Liver (tissue), 3 donors: ENCODE results near the gene RFC2.
"Not testable (repeated sequence)": the region's sequence is repeated elsewhere in the genome, so short reads cannot be mapped to it uniquely, and the experiment has no call there.

Experiments
- ATF3 ChIP-seq: IDR thresholded peaks from 2 replicates; pipeline ENCODE4 v1.6.1; 2016; ENCODE audit warnings: antibody characterized with exemption
- CTCF ChIP-seq: fragments of 150-350 bp; IDR thresholded peaks from 2 replicates; pipeline ENCODE4 v1.5.1; 2017; ENCODE audit warnings: improper control_type of control experiment, low read depth, low read length; ENCODE audit not compliant: missing input control
- FOXA1 ChIP-seq: IDR thresholded peaks from 2 replicates; pipeline ENCODE4 v1.6.1; 2016; ENCODE audit warnings: antibody characterized with exemption
- GABPA ChIP-seq, 2 donors: IDR thresholded peaks in 1 of 2; conservative IDR thresholded peaks in 1 of 2; 2 replicates each; pipeline ENCODE4 v1.6.1; 2016; ENCODE audit warnings: antibody characterized with exemption in 2 of 2, mild to moderate bottlenecking in 1 of 2, moderate library complexity in 1 of 2
- HNF4G ChIP-seq: IDR thresholded peaks from 2 replicates; pipeline ENCODE4 v1.6.1; 2016; ENCODE audit warnings: antibody characterized with exemption
- JUND ChIP-seq, 2 donors: IDR thresholded peaks; 2 replicates each; pipeline ENCODE4 v1.6.1; 2016; ENCODE audit warnings: antibody characterized with exemption in 2 of 2
- RAD21 ChIP-seq, 2 donors: IDR thresholded peaks; 2 replicates each; pipeline ENCODE4 v1.6.1; 2016; ENCODE audit warnings: antibody characterized with exemption in 2 of 2, mild to moderate bottlenecking in 2 of 2
- REST ChIP-seq: IDR thresholded peaks from 2 replicates; pipeline ENCODE4 v1.6.1; 2016; ENCODE audit warnings: antibody characterized with exemption, mild to moderate bottlenecking
- RXRA ChIP-seq, 2 donors: IDR thresholded peaks; 2 replicates each; pipeline ENCODE4 v1.6.1; 2017 to 2018; ENCODE audit warnings: antibody characterized with exemption in 2 of 2, mild to moderate bottlenecking in 1 of 2
- SP1 ChIP-seq: IDR thresholded peaks from 2 replicates; pipeline ENCODE4 v1.6.1; 2018; ENCODE audit warnings: antibody characterized with exemption, mild to moderate bottlenecking
- TAF1 ChIP-seq: conservative IDR thresholded peaks from 2 replicates; pipeline ENCODE4 v1.6.1; 2016; ENCODE audit warnings: antibody characterized with exemption, mild to moderate bottlenecking
- YY1 ChIP-seq: IDR thresholded peaks from 2 replicates; pipeline ENCODE4 v1.6.1; 2016; ENCODE audit warnings: antibody characterized with exemption, mild to moderate bottlenecking
- TF ChIP-seq, protein P1 (sequence below): IDR thresholded peaks from 2 replicates; pipeline ENCODE4 v1.6.1; 2016; ENCODE audit warnings: antibody characterized with exemption
- donor health status: healthy.
- donor health status: healthy.

GRCh38 chr7:74195968-74196654 is 58.1 kb downstream of the RFC2 start:
- not testable (repeated sequence) for TF ChIP-seq CTCF; TAF1; REST; JUND (IDR thresholded peaks at IDR 0.05); HNF4G; RAD21 (IDR thresholded peaks at IDR 0.05); GABPA (IDR thresholded peaks at IDR 0.05 in 1 of 2, conservative IDR thresholded peaks at IDR 0.05 in 1 of 2); ATF3; FOXA1; SP1; RXRA (IDR thresholded peaks at IDR 0.05); YY1
- TF ChIP-seq, protein P1, sequence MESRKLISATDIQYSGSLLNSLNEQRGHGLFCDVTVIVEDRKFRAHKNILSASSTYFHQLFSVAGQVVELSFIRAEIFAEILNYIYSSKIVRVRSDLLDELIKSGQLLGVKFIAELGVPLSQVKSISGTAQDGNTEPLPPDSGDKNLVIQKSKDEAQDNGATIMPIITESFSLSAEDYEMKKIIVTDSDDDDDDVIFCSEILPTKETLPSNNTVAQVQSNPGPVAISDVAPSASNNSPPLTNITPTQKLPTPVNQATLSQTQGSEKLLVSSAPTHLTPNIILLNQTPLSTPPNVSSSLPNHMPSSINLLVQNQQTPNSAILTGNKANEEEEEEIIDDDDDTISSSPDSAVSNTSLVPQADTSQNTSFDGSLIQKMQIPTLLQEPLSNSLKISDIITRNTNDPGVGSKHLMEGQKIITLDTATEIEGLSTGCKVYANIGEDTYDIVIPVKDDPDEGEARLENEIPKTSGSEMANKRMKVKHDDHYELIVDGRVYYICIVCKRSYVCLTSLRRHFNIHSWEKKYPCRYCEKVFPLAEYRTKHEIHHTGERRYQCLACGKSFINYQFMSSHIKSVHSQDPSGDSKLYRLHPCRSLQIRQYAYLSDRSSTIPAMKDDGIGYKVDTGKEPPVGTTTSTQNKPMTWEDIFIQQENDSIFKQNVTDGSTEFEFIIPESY, result not testable (repeated sequence)
